ENCODE results near the gene RAD21L1. TPM values are rescaled to one million over a fixed set of nuclear protein-coding genes. Genes with fewer than 3 reads are reported as not detected.

Gene RAD21L1
- total and polyA plus RNA-seq, 4 donors = not detected

GRCh38 chr20:1273366-1273765, 47.5 kb downstream of the RAD21L1 start (continued):
- TF ChIP-seq, protein P1, sequence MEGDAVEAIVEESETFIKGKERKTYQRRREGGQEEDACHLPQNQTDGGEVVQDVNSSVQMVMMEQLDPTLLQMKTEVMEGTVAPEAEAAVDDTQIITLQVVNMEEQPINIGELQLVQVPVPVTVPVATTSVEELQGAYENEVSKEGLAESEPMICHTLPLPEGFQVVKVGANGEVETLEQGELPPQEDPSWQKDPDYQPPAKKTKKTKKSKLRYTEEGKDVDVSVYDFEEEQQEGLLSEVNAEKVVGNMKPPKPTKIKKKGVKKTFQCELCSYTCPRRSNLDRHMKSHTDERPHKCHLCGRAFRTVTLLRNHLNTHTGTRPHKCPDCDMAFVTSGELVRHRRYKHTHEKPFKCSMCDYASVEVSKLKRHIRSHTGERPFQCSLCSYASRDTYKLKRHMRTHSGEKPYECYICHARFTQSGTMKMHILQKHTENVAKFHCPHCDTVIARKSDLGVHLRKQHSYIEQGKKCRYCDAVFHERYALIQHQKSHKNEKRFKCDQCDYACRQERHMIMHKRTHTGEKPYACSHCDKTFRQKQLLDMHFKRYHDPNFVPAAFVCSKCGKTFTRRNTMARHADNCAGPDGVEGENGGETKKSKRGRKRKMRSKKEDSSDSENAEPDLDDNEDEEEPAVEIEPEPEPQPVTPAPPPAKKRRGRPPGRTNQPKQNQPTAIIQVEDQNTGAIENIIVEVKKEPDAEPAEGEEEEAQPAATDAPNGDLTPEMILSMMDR (IDR thresholded peaks at IDR 0.05; ENCODE audit: low read depth, low read length, missing input control) = no peak
- no peak for TF ChIP-seq HNF4G (IDR thresholded peaks at IDR 0.05)
- TF ChIP-seq RXRA (IDR thresholded peaks at IDR 0.05) = no peak
- TF ChIP-seq MAX (IDR thresholded peaks at IDR 0.05) = no peak
- no peak for TF ChIP-seq EGR1 (IDR thresholded peaks at IDR 0.05; ENCODE audit: low read depth in 2 of 2)

- Histone ChIP-seq H3K27me3 (ENCODE audit: control insufficient read depth in 4 of 4, insufficient read depth in 4 of 4, low read length in 3 of 4) (no peaks in the 10 kb centered on the region), H3K4me1 (ENCODE audit: control insufficient read depth in 4 of 4, insufficient read depth in 4 of 4, low read length in 3 of 4) (no peaks in the 10 kb centered on the region), H3K9me3 (ENCODE audit: control insufficient read depth in 4 of 4, low read length in 3 of 4) (no peaks in the 10 kb centered on the region), H3K27ac (ENCODE audit: low read depth in 1 of 2, low read length in 2 of 2) (no peak overlapping the region), H3K4me3 (ENCODE audit: low read depth in 1 of 3, low read length in 3 of 3) (no peak overlapping the region), H3K9ac (ENCODE audit: low read depth in 1 of 2, low read length in 2 of 2) (no peak overlapping the region), H3K36me3 (ENCODE audit: control insufficient read depth in 4 of 4, insufficient read depth in 3 of 4, low read depth in 1 of 4, low read length in 3 of 4) (no peaks in the 10 kb centered on the region)
- TF ChIP-seq FOXA2 (IDR thresholded peaks at IDR 0.05) (no peak), MAX (IDR thresholded peaks at IDR 0.05) (no peak), JUND (IDR thresholded peaks at IDR 0.05) (no peak), HNF4G (IDR thresholded peaks at IDR 0.05) (no peak), REST (IDR thresholded peaks at IDR 0.05) (no peak), RXRA (IDR thresholded peaks at IDR 0.05) (no peak)
- TF ChIP-seq, protein P2, sequence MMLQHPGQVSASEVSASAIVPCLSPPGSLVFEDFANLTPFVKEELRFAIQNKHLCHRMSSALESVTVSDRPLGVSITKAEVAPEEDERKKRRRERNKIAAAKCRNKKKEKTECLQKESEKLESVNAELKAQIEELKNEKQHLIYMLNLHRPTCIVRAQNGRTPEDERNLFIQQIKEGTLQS (IDR thresholded peaks at IDR 0.05) = no peak
- DNase-seq (ENCODE audit: low spot score) = no peak
- 92% methylated on average over 14 of the region's 14 CpGs for WGBS
Observed at GRCh38 chr20:1274485-1275311, 48.9 kb downstream of the RAD21L1 start.

GRCh38 chr20:1275919-1276318, 50.1 kb downstream of the RAD21L1 start:
- no peak overlapping the region for H3K9ac ChIP-seq (ENCODE audit: low read depth in 1 of 2, low read length in 2 of 2)
- H3K36me3 ChIP-seq (ENCODE audit: control insufficient read depth in 4 of 4, insufficient read depth in 3 of 4, low read depth in 1 of 4, low read length in 3 of 4) = no peaks in the 10 kb centered on the region
- no peak overlapping the region for H3K27ac ChIP-seq (ENCODE audit: low read depth in 1 of 2, low read length in 2 of 2)
- H3K27me3 ChIP-seq (ENCODE audit: control insufficient read depth in 4 of 4, insufficient read depth in 4 of 4, low read length in 3 of 4) = no peaks in the 10 kb centered on the region
- 84% methylated on average over 2 of the region's 2 CpGs for WGBS
- H3K4me1 ChIP-seq (ENCODE audit: control insufficient read depth in 4 of 4, insufficient read depth in 4 of 4, low read length in 3 of 4) = no peaks in the 10 kb centered on the region
- no peak for DNase-seq (ENCODE audit: low spot score)
- no peak overlapping the region for H3K4me3 ChIP-seq (ENCODE audit: low read depth in 1 of 3, low read length in 3 of 3)
- H3K9me3 ChIP-seq (ENCODE audit: control insufficient read depth in 4 of 4, low read length in 3 of 4) = no peaks in the 10 kb centered on the region
- TF ChIP-seq RAD21 (IDR thresholded peaks at IDR 0.05) = no peak
- no peak for TF ChIP-seq JUND (IDR thresholded peaks at IDR 0.05)
- no peak for TF ChIP-seq MAX (IDR thresholded peaks at IDR 0.05)
- TF ChIP-seq FOXA2 (IDR thresholded peaks at IDR 0.05) = no peak
- TF ChIP-seq YY1 (IDR thresholded peaks at IDR 0.05) = no peak
- no peak for TF ChIP-seq REST (IDR thresholded peaks at IDR 0.05)
- TF ChIP-seq ZBTB33 (IDR thresholded peaks at IDR 0.05) = no peak
- TF ChIP-seq HNF4G (IDR thresholded peaks at IDR 0.05) = no peak
- TF ChIP-seq NR2F2 (IDR thresholded peaks at IDR 0.05) = no peak
- TF ChIP-seq RXRA (IDR thresholded peaks at IDR 0.05) = no peak
- TF ChIP-seq TAF1 (conservative IDR thresholded peaks at IDR 0.05) = no peak
- TF ChIP-seq EGR1 (IDR thresholded peaks at IDR 0.05; ENCODE audit: low read depth in 2 of 2) = no peak
- TF ChIP-seq FOXA1 (IDR thresholded peaks at IDR 0.05) = no peak
- TF ChIP-seq GABPA (IDR thresholded peaks at IDR 0.05 in 1 of 2, conservative IDR thresholded peaks at IDR 0.05 in 1 of 2) = no peak

Data from liver (tissue), 9 donors.